K562 (cell line): ENCODE measurements around the gene SPRED2. TPM values are rescaled to one million over a fixed set of nuclear protein-coding genes. Genes with fewer than 3 reads are reported as not detected.
A peak's percentile ranks its signal among the peaks of the same experiment; 100 is the strongest.

Experiments used
- BRF1 ChIP-seq: IDR thresholded peaks from 3 replicates; pipeline ENCODE4 v1.6.1; 2011; ENCODE audit warnings: borderline replicate concordance, mild to moderate bottlenecking; ENCODE audit not compliant: insufficient read length; ENCODE audit errors: extremely low read depth
- CBFA2T2 ChIP-seq: fragments of 450-650 bp; conservative IDR thresholded peaks from 2 replicates; pipeline ENCODE4 v1.6.1; 2017; ENCODE audit warnings: mild to moderate bottlenecking
- E2F3 ChIP-seq: fragments of 250-450 bp; sonication (Bioruptor Pico); IDR thresholded peaks from 2 replicates; pipeline ENCODE4 v1.4.0; 2020; ENCODE audit warnings: mild to moderate bottlenecking
- GATAD2B ChIP-seq: fragments of 450-650 bp; IDR thresholded peaks from 2 replicates; pipeline ENCODE4 v1.6.1; 2017; ENCODE audit warnings: mild to moderate bottlenecking, borderline replicate concordance
- HDAC6 ChIP-seq: IDR thresholded peaks from 2 replicates; pipeline ENCODE4 v1.6.1; 2012; ENCODE audit warnings: low read depth, mild to moderate bottlenecking, control low read depth, inconsistent platforms, low read length, moderate library complexity
- JUN ChIP-seq, 2 experiments: sonication (generic) in 1 of 2; formaldehyde crosslinking in 1 of 2; IDR thresholded peaks; 2 replicates each; pipeline versions ENCODE4 v1.6.1 to v1.8.0; 2012 to 2022; ENCODE audit warnings: borderline replicate concordance in 2 of 2, mild to moderate bottlenecking in 2 of 2, improper control_type of control experiment in 1 of 2, low read depth in 1 of 2, low read length in 1 of 2, missing genetic modification reagents in 1 of 2
- KDM5B ChIP-seq: fragments of 200-600 bp; sonication (generic); IDR thresholded peaks from 2 replicates; pipeline ENCODE4 v1.6.1; 2012; ENCODE audit warnings: low read depth, mild to moderate bottlenecking, moderate library complexity, low read length, control low read depth, inconsistent platforms; ENCODE audit not compliant: insufficient replicate concordance
- MYC ChIP-seq, 2 experiments: fragments of 250-450 bp in 1 of 2; sonication (Bioruptor Pico) in 1 of 2; IDR thresholded peaks; 2 replicates each; pipeline versions ENCODE4 v1.5.1 to v1.6.1; 2012 to 2021; ENCODE audit warnings: low read depth in 2 of 2, borderline replicate concordance in 1 of 2, improper control_type of control experiment in 1 of 2, low read length in 1 of 2, mild to moderate bottlenecking in 1 of 2, moderate library complexity in 1 of 2
- NR1H2 ChIP-seq: sonication (generic); formaldehyde crosslinking; IDR thresholded peaks from 2 replicates; pipeline ENCODE4 v1.4.0; 2020; ENCODE audit warnings: mild to moderate bottlenecking, missing genetic modification reagents
- NR2C2 ChIP-seq, 2 experiments: fragments of 200-800 bp in 1 of 2; sonication (Bioruptor generic) in 1 of 2; sonication (generic) in 1 of 2; formaldehyde crosslinking in 1 of 2; IDR thresholded peaks; 2 replicates each; pipeline versions ENCODE4 v1.6.1 to v1.8.0; 2016 to 2022; ENCODE audit warnings: mild to moderate bottlenecking in 1 of 2, missing compliant biosample characterization in 1 of 2, missing genetic modification characterization in 1 of 2, missing genetic modification reagents in 1 of 2
- RBFOX2 ChIP-seq: fragments of 200-400 bp; formaldehyde crosslinking; IDR thresholded peaks from 2 replicates; pipeline ENCODE4 v1.6.1; 2017; ENCODE audit warnings: low read depth, mild to moderate bottlenecking, low read length, moderate library complexity
- RBM25 ChIP-seq: fragments of 200-400 bp; formaldehyde crosslinking; IDR thresholded peaks from 2 replicates; pipeline ENCODE4 v1.6.1; 2018; ENCODE audit warnings: low read length, low read depth, moderate library complexity; ENCODE audit not compliant: severe bottlenecking
- SMAD4 ChIP-seq: fragments of 250-450 bp; sonication (Bioruptor Pico); conservative IDR thresholded peaks from 2 replicates; pipeline ENCODE4 v1.8.0; 2021; ENCODE audit warnings: inconsistent platforms, mild to moderate bottlenecking, moderate library complexity
- SRF ChIP-seq, 2 experiments: fragments of 250-450, 450-650 bp in 1 of 2; sonication (Bioruptor Pico) in 1 of 2; sonication (generic) in 1 of 2; formaldehyde crosslinking; IDR thresholded peaks; 2 replicates each; pipeline versions ENCODE4 v1.5.0 to v1.5.1; 2020 to 2022; ENCODE audit warnings: mild to moderate bottlenecking in 1 of 2, missing genetic modification reagents in 1 of 2
- ZNF184 ChIP-seq: sonication (generic); formaldehyde crosslinking; IDR thresholded peaks from 2 replicates; pipeline ENCODE4 v1.5.0; 2020; ENCODE audit warnings: missing genetic modification reagents
- ZNF282 ChIP-seq: sonication (generic); formaldehyde crosslinking; IDR thresholded peaks from 2 replicates; pipeline ENCODE4 v1.8.1; 2023; ENCODE audit warnings: missing genetic modification reagents
- ZNF316 ChIP-seq: fragments of 450-650 bp; IDR thresholded peaks from 2 replicates; pipeline ENCODE4 v1.6.1; 2016
- ZNF696 ChIP-seq: fragments of 250-450 bp; sonication (Bioruptor Pico); conservative IDR thresholded peaks from 2 replicates; pipeline ENCODE4 v1.4.0; 2020; ENCODE audit warnings: mild to moderate bottlenecking, moderate library complexity
- polyA plus RNA-seq, 8 experiments: library from polyadenylated mRNA; depleted of rRNA in 4 of 8; stranded (reverse) in 5 of 8; unstranded in 3 of 8; fragments of >200 nt; fragmentation: Nextera tagmentation in 2 of 8; fragmentation: Illumina TruSeq in 1 of 8; extraction: Ambion mirVana in 2 of 8; extraction: Trizol in 1 of 8; gene quantifications; 2 replicates each; pipeline versions ENCODE4 v1.2.1 to v1.2.3, GENCODE V29; 2011 to 2014; ENCODE audit warnings: inconsistent platforms in 1 of 8, missing spikeins in 1 of 8
- total RNA-seq, 7 experiments: library from RNA; depleted of rRNA in 6 of 7; stranded (reverse); fragments of >200 nt in 6 of 7; fragmentation: Illumina TruSeq in 2 of 7; extraction: Trizol in 2 of 7; gene quantifications; 2 replicates each; pipeline versions ENCODE4 v1.2.1 to v1.2.3, GENCODE V29; 2011 to 2021; ENCODE audit warnings: low replicate concordance in 1 of 7
- TF ChIP-seq, protein P1 (sequence below), 2 experiments: fragments of 450-650 bp in 1 of 2; IDR thresholded peaks; 2 replicates each; pipeline ENCODE4 v1.6.1; 2011 to 2017; ENCODE audit warnings: low read depth in 2 of 2, antibody characterized with exemption in 1 of 2, borderline replicate concordance in 1 of 2, low read length in 1 of 2, mild to moderate bottlenecking in 1 of 2, mixed read lengths in 1 of 2; ENCODE audit not compliant: control insufficient read depth in 1 of 2
- TF ChIP-seq, protein P2 (sequence below): fragments of 250-450 bp; sonication (Bioruptor Pico); IDR thresholded peaks from 2 replicates; pipeline ENCODE4 v1.8.0; 2022; ENCODE audit warnings: moderate library complexity, mild to moderate bottlenecking, inconsistent platforms
- TF ChIP-seq, protein P3 (sequence below): fragments of 450-650 bp; conservative IDR thresholded peaks from 2 replicates; pipeline ENCODE4 v1.6.1; 2016; ENCODE audit warnings: missing genetic modification characterization, low read depth, mild to moderate bottlenecking, control low read depth, missing compliant biosample characterization

SPRED2 gene
- total and polyA plus RNA-seq, 9 of the 15 experiments (the other 6 are each of a cell fraction or from before 2014, with no cell fraction given): 4.6 to 50.8 (median 14.1) TPM

DNA sequence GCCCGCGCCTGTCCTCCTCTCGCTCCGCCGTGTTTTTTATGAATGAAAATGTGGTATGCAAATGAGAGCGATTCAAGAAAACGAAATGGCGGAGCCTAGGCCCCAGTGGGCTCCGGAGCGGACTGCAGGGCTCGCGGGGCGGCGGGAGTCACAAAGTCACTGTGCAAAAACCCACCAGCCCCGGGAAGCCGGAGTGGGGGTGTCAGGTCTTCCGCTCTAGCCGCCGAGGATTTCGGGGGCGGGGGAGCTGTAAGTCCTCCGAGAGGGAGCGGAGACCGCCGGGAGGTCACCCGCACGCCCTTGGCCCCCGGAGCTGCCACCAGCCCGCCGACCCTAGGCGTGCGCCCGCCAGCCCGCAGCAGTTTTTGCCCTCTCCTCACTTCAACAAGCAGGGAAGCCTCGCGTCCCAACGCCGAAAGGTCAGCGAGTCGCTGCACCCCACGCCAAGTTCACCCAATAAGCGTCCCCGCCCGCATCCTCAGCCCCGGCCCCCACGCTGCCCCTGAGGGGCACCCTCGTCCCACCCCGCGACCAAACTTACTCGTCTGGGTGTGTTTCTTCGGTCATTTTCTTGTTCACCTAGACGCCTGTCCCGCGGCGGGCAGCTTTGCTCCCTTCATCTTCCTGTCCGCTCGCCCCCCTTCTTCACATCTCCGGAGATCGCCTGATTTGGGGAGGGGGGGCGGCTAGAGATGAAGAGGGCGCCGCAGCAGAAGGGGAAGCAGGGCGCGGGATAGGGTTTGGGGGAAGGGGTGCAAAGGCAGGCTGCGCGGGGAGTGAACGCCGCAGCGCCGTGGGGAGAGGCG is 775 bp downstream of the SPRED2 start (continued):
- TF ChIP-seq, protein P1, sequence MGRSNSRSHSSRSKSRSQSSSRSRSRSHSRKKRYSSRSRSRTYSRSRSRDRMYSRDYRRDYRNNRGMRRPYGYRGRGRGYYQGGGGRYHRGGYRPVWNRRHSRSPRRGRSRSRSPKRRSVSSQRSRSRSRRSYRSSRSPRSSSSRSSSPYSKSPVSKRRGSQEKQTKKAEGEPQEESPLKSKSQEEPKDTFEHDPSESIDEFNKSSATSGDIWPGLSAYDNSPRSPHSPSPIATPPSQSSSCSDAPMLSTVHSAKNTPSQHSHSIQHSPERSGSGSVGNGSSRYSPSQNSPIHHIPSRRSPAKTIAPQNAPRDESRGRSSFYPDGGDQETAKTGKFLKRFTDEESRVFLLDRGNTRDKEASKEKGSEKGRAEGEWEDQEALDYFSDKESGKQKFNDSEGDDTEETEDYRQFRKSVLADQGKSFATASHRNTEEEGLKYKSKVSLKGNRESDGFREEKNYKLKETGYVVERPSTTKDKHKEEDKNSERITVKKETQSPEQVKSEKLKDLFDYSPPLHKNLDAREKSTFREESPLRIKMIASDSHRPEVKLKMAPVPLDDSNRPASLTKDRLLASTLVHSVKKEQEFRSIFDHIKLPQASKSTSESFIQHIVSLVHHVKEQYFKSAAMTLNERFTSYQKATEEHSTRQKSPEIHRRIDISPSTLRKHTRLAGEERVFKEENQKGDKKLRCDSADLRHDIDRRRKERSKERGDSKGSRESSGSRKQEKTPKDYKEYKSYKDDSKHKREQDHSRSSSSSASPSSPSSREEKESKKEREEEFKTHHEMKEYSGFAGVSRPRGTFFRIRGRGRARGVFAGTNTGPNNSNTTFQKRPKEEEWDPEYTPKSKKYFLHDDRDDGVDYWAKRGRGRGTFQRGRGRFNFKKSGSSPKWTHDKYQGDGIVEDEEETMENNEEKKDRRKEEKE (IDR thresholded peaks at IDR 0.05; ENCODE audit: borderline replicate concordance in 1 of 2, control insufficient read depth in 1 of 2, low read depth in 2 of 2, low read length in 1 of 2): no peak
- TF ChIP-seq JUN (IDR thresholded peaks at IDR 0.05; ENCODE audit: borderline replicate concordance, low read depth, low read length) (no peak), JUN (CRISPR knock-in tag; IDR thresholded peaks at IDR 0.05; ENCODE audit: borderline replicate concordance) (no peak; the same call in 1 of the 2 replicates), SRF (CRISPR knock-in tag; IDR thresholded peaks at IDR 0.05) (no peak), NR1H2 (no peak), KDM5B (peak; percentile 7), MYC (IDR thresholded peaks at IDR 0.05; ENCODE audit: low read depth, low read length) (no peak), MYC (CRISPR knock-in tag; IDR thresholded peaks at IDR 0.05; ENCODE audit: borderline replicate concordance, low read depth) (no peak), CBFA2T2 (no peak), RBM25 (no peak), ZNF696 (CRISPR knock-in tag) (no peak), GATAD2B (0 out of 2 replicates have a peak, but pooled peaks have one; percentile 1), E2F3 (CRISPR knock-in tag) (no peak), HDAC6 (no peak), SMAD4 (CRISPR knock-in tag) (no peak), RBFOX2 (peak; percentile 85), NR2C2 (CRISPR knock-in tag; IDR thresholded peaks at IDR 0.05) (no peak), NR2C2 (tag; IDR thresholded peaks at IDR 0.05) (no peak), ZNF316 (no peak), ZNF282 (CRISPR knock-in tag) (no peak), ZNF184 (CRISPR knock-in tag) (no peak), BRF1 (no peak)
- TF ChIP-seq, protein P2, sequence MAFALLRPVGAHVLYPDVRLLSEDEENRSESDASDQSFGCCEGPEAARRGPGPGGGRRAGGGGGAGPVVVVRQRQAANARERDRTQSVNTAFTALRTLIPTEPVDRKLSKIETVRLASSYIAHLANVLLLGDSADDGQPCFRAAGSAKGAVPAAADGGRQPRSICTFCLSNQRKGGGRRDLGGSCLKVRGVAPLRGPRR (CRISPR knock-in tag): no peak
- TF ChIP-seq, protein P3, sequence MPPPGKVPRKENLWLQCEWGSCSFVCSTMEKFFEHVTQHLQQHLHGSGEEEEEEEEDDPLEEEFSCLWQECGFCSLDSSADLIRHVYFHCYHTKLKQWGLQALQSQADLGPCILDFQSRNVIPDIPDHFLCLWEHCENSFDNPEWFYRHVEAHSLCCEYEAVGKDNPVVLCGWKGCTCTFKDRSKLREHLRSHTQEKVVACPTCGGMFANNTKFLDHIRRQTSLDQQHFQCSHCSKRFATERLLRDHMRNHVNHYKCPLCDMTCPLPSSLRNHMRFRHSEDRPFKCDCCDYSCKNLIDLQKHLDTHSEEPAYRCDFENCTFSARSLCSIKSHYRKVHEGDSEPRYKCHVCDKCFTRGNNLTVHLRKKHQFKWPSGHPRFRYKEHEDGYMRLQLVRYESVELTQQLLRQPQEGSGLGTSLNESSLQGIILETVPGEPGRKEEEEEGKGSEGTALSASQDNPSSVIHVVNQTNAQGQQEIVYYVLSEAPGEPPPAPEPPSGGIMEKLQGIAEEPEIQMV (tag): no peak
